ENCODE measurements around the gene DERA. TPM values are rescaled to one million over a fixed set of nuclear protein-coding genes. Genes with fewer than 3 reads are reported as not detected.

Gene DERA
- total RNA-seq, 1 donor from 2014 or later = 21.2 TPM

- Mint-ChIP-seq H3K4me1 (peaks cover 22% of the 10 kb centered on the region), H3K27ac (no peak overlapping the region), H3K27me3 (no peaks in the 10 kb centered on the region), H3K9me3 (peaks cover 4% of the 10 kb centered on the region), H3K4me3 (no peak overlapping the region), H3K36me3 (ENCODE audit: low read depth) (peaks cover 55% of the 10 kb centered on the region)
- DNase-seq (no peak), ATAC-seq (ENCODE audit: low read depth) (no peak)
- ChIA-PET CTCF (no interaction called here), POLR2A (no interaction called here)
- TF ChIP-seq, protein P1, sequence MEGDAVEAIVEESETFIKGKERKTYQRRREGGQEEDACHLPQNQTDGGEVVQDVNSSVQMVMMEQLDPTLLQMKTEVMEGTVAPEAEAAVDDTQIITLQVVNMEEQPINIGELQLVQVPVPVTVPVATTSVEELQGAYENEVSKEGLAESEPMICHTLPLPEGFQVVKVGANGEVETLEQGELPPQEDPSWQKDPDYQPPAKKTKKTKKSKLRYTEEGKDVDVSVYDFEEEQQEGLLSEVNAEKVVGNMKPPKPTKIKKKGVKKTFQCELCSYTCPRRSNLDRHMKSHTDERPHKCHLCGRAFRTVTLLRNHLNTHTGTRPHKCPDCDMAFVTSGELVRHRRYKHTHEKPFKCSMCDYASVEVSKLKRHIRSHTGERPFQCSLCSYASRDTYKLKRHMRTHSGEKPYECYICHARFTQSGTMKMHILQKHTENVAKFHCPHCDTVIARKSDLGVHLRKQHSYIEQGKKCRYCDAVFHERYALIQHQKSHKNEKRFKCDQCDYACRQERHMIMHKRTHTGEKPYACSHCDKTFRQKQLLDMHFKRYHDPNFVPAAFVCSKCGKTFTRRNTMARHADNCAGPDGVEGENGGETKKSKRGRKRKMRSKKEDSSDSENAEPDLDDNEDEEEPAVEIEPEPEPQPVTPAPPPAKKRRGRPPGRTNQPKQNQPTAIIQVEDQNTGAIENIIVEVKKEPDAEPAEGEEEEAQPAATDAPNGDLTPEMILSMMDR (IDR thresholded peaks at IDR 0.05) = no peak
- intact Hi-C loops (cut with micrococcal nuclease) = no loop called here
These were observed 71.8 kb downstream of the DERA start for GRCh38 chr12:15982921-15983320.

DNA sequence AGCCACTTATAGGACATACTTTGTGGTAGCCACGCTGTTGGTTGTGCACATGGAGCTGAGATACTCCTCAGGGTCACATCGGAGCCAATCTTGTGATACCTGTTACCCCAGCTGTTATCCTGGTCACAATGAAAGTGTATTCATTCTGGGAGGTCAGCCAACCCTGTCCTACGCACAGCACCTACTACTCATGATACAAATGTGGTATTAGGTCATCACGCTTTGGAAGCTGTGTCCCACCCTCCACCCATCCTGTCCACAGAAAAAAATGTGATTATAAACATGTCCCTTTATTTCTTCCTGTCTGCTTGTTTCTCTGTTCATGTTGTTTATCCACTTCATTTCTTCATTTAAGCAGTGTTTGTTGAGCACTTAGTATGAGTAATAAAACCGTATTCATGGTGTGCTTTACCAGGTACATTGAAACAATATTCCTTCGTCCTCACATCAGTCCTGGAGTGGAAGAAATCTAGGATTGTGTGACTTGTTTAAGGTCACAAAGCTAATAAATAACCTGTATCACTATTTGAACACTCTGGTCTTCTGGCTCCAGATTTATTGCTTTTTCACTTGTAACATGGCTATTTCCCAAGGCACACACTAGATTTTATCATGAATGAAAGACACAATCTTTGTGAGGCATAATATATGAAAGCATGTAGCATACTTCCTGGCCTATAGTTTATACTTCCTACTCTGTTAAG lies 73.1 kb downstream of the DERA start:
- ATAC-seq (ENCODE audit: low read depth) = no peak
- Mint-ChIP-seq H3K4me3 (no peak overlapping the region), H3K27ac (no peak overlapping the region)

DNA sequence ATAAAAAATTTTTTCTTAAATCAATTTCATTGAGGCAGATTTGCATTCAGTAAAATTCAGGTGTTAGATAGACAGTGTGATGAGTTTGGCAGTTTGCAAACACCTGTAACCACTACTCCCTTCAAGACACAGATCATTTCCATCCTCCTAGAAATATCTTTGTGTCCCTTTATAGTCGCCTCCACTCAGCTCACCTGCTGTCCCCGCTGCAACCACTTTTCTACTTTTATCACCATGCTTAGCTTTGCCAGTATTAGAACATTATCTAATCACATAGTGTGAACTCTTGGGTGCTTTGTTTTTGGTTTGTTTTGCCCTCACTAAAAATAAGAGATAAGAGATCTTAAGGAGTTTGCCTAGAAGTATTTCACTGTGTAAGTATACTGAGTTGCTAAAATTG lies 73.8 kb downstream of the DERA start:
- Mint-ChIP-seq H3K4me1 (peaks cover 22% of the 10 kb centered on the region), H3K27ac (no peak overlapping the region), H3K4me3 (no peak overlapping the region), H3K36me3 (ENCODE audit: low read depth) (peaks cover 67% of the 10 kb centered on the region), H3K27me3 (no peaks in the 10 kb centered on the region), H3K9me3 (peaks cover 4% of the 10 kb centered on the region)
- CTCF ChIA-PET = no interaction called here
- DNase-seq (no peak), ATAC-seq (ENCODE audit: low read depth) (no peak)
- TF ChIP-seq, protein P1 (IDR thresholded peaks at IDR 0.05) = no peak
- POLR2A ChIA-PET = no interaction called here
- intact Hi-C loops (cut with micrococcal nuclease) = no loop called here

More for the DNA sequence above, 73.1 kb downstream of the DERA start:
- H3K36me3 Mint-ChIP-seq (ENCODE audit: low read depth) = peaks cover 63% of the 10 kb centered on the region
- peaks cover 4% of the 10 kb centered on the region for H3K9me3 Mint-ChIP-seq
- intact Hi-C loops (cut with micrococcal nuclease) = no loop called here
- peaks cover 22% of the 10 kb centered on the region for H3K4me1 Mint-ChIP-seq
- CTCF ChIA-PET = no interaction called here
- TF ChIP-seq, protein P1 (IDR thresholded peaks at IDR 0.05) = no peak
- DNase-seq = no peak
- POLR2A ChIA-PET = no interaction called here
- no peaks in the 10 kb centered on the region for H3K27me3 Mint-ChIP-seq

DNA sequence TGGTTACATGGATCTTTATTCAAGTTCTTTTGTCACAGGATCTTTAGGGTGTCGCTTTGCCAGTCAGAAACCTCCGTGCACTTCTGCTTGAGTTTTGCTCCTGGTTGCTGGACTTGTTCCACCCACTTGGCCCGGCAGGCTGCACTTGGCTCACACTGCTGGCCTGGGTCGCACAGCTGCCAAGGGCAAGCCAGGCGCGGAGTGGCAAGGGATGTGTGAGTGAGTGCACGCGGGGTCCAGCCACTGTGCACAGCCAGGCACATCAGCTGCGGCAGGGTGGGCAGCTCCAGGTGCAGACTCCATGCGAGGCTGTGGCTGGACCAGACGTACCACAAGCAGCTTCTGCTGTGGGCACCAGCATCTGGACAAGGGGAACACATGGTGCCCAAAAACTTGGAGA lies 76.6 kb downstream of the DERA start:
- H3K4me1 Mint-ChIP-seq = peaks cover 22% of the 10 kb centered on the region
- no peak overlapping the region for H3K27ac Mint-ChIP-seq
- ATAC-seq (ENCODE audit: low read depth) = no peak
- ChIA-PET POLR2A (no interaction called here), CTCF (no interaction called here)
- intact Hi-C loops (cut with micrococcal nuclease) = no loop called here
- TF ChIP-seq, protein P1 (IDR thresholded peaks at IDR 0.05) = no peak
- no peak overlapping the region for H3K4me3 Mint-ChIP-seq
- peaks cover 81% of the 10 kb centered on the region for H3K36me3 Mint-ChIP-seq (ENCODE audit: low read depth)
- DNase-seq = no peak
- no peaks in the 10 kb centered on the region for H3K27me3 Mint-ChIP-seq
- peaks cover 4% of the 10 kb centered on the region for H3K9me3 Mint-ChIP-seq

DNA sequence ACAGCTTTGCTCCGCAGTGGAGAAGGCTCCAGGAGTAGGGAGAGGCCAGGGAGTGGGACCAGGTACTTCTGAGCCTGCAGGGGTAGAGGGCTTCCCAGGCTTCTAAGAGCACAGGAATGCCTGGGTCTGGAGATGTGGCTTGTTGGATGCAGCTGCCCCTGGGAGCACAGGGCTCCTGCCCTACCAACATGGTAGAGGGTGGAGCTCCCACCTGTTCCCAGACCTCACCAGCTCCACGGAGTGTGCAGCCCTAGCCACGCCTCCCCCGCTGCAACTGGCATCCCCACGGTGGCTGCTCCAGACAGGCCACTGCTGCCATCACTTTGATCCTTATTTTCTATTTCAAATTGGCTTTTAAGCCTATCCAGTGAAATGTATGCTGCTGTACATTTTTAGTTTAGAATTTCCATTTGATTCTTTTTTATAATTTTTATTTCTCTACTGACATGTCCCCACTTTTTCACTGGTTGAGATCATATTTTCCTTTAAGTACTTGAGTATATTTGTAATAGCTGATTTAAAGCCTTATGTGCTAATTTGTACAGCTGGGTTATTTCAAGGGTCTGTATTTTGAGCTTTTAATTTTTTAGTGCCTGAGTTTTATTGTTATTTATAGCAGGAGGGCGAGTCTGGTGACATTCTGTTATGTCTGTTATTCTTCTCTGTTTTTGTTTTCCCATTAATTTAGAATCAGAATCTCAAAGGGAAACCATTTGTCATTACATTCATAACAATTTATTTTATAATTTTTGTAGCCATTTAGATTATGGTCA lies 78.0 kb downstream of the DERA start:
- Mint-ChIP-seq H3K27ac (no peak overlapping the region), H3K36me3 (ENCODE audit: low read depth) (peaks cover 71% of the 10 kb centered on the region), H3K27me3 (no peaks in the 10 kb centered on the region), H3K4me3 (no peak overlapping the region), H3K4me1 (peaks cover 22% of the 10 kb centered on the region), H3K9me3 (peaks cover 4% of the 10 kb centered on the region)
- ATAC-seq (ENCODE audit: low read depth) (no peak), DNase-seq (no peak)
- intact Hi-C loops (cut with micrococcal nuclease) = no loop called here
- CTCF ChIA-PET = no interaction called here
- TF ChIP-seq, protein P1 (IDR thresholded peaks at IDR 0.05) = no peak
- POLR2A ChIA-PET = no interaction called here
